ENCODE measurements around the gene LDHA.

DNA sequence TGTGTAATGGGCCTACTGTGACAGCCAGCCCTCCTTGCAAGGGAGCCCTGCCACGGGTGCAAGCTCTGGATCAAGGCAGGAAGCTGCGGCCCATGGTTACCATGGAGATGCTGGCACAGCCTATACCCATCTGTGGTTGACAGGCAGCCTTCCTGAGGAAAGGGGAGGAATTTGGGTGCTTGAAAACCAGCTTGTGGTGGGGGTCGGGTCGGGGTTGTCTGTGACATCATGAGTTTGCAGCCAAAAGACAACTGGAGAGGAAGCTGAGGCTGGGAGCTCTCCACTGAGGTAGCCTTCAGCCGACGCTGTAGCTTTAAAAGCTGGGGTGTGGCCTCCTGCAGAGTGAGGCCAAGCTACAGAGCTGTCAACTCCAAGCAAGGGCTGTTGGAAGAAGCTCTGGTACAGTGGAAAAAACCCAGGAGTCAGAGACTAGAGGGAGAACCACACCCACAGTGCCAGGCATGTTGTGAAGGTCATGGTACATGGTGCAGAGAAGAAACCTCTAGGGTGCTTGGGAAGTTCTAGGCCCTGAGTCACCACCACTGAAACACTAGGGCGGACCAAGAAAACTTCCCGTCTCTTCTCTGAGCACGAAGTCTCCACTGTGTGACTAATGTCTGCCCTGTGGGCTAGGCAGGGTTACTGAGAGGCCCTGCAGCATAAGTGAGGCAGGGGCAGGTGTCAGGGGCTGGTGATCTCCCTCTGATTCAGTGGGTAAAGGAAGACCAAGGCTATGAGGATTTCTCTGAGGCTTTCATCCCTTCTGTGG, 10.8 kb upstream of the LDHA start:
- TF ChIP-seq, protein P1, sequence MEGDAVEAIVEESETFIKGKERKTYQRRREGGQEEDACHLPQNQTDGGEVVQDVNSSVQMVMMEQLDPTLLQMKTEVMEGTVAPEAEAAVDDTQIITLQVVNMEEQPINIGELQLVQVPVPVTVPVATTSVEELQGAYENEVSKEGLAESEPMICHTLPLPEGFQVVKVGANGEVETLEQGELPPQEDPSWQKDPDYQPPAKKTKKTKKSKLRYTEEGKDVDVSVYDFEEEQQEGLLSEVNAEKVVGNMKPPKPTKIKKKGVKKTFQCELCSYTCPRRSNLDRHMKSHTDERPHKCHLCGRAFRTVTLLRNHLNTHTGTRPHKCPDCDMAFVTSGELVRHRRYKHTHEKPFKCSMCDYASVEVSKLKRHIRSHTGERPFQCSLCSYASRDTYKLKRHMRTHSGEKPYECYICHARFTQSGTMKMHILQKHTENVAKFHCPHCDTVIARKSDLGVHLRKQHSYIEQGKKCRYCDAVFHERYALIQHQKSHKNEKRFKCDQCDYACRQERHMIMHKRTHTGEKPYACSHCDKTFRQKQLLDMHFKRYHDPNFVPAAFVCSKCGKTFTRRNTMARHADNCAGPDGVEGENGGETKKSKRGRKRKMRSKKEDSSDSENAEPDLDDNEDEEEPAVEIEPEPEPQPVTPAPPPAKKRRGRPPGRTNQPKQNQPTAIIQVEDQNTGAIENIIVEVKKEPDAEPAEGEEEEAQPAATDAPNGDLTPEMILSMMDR (IDR thresholded peaks at IDR 0.05; ENCODE audit: poor library complexity) = no peak
- no peak for TF ChIP-seq EZH2 (IDR thresholded peaks at IDR 0.05; ENCODE audit: borderline replicate concordance)

Measured in hepatocyte (in vitro differentiated cells).